SJCRH30 (cell line): ENCODE measurements around the gene PRPSAP2. TPM values are rescaled to one million over a fixed set of nuclear protein-coding genes. Genes with fewer than 3 reads are reported as not detected.
"Not testable (repeated sequence)": the region's sequence is repeated elsewhere in the genome, so short reads cannot be mapped to it uniquely, and the experiment has no call there.

Source experiments
- DNase-seq, 2 experiments: peaks; one replicate each; pipeline ENCODE4 v3.0.0-alpha.2; 2015 to 2020
- H3K27ac ChIP-seq: fragments of 250-450 bp; sonication (Bioruptor Pico); 2 replicates; pipeline ENCODE4 v1.5.1; 2020; ENCODE audit warnings: mild to moderate bottlenecking, moderate library complexity
- H3K27me3 ChIP-seq: fragments of 250-450 bp; sonication (Bioruptor Pico); 2 replicates; pipeline ENCODE4 v1.5.1; 2020; ENCODE audit warnings: mild to moderate bottlenecking, moderate library complexity
- H3K36me3 ChIP-seq: fragments of 250-450 bp; sonication (Bioruptor Pico); 2 replicates; pipeline ENCODE4 v1.5.1; 2020; ENCODE audit warnings: mild to moderate bottlenecking, moderate library complexity
- H3K4me1 ChIP-seq: fragments of 250-450 bp; sonication (Bioruptor Pico); 2 replicates; pipeline ENCODE4 v1.5.1; 2020; ENCODE audit warnings: mild to moderate bottlenecking, moderate library complexity
- H3K4me3 ChIP-seq: fragments of 250-450 bp; sonication (Bioruptor Pico); 2 replicates; pipeline ENCODE4 v1.5.1; 2020; ENCODE audit warnings: mild to moderate bottlenecking, moderate library complexity
- H3K9me3 ChIP-seq: fragments of 250-450 bp; sonication (Bioruptor Pico); replicated peaks from 2 replicates; pipeline ENCODE4 v1.5.1; 2020; ENCODE audit warnings: mild to moderate bottlenecking, moderate library complexity
- total RNA-seq: library from RNA; depleted of rRNA; stranded (reverse); fragments of >200 nt; shearing (Covaris generic); gene quantifications from 2 replicates; pipeline ENCODE4 v1.2.3, GENCODE V29; 2014

PRPSAP2 gene
- total RNA-seq, 1 experiment from 2014 or later, result 187 TPM

GRCh38 chr17:18916816-18917500 lies 59.0 kb downstream of the PRPSAP2 start:
- Histone ChIP-seq H3K36me3 (peaks cover 59% of the 10 kb centered on the region), H3K27ac (no peak overlapping the region), H3K9me3 (no peaks in the 10 kb centered on the region), H3K4me1 (peaks cover 14% of the 10 kb centered on the region), H3K27me3 (no peaks in the 10 kb centered on the region), H3K4me3 (no peak overlapping the region)
- no peak for DNase-seq

DNA sequence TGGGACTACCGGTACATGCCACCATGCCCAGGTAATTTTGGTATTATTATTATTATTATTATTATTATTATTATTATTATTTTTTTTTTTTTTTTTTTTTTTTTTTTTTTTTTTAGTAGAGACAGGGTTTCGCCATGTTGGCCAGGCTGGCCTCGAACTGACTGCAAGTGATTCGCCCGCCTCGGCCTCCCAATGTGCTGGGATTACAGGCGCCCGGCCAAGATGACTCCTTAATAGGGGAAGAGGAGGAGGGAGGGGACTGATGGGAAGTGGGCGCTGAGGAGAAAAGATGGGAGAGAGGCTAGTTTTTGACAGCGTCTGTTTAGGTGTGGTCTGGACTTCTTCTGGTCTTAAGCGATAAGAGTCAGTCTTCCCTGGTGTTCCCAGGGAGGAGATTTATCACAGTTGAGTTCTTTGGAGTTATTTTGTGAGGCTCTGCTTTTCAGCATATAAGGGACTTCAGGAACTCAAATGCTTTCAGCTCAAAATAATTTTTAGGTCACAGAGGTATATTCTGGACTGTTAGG lies 59.6 kb downstream of the PRPSAP2 start:
- no peak for DNase-seq
- no peaks in the 10 kb centered on the region for H3K9me3 ChIP-seq
- H3K4me3 ChIP-seq, result no peak overlapping the region
- H3K4me1 ChIP-seq, result peaks cover 14% of the 10 kb centered on the region
- peaks cover 54% of the 10 kb centered on the region for H3K36me3 ChIP-seq
- no peak overlapping the region for H3K27ac ChIP-seq
- H3K27me3 ChIP-seq, result no peaks in the 10 kb centered on the region

DNA sequence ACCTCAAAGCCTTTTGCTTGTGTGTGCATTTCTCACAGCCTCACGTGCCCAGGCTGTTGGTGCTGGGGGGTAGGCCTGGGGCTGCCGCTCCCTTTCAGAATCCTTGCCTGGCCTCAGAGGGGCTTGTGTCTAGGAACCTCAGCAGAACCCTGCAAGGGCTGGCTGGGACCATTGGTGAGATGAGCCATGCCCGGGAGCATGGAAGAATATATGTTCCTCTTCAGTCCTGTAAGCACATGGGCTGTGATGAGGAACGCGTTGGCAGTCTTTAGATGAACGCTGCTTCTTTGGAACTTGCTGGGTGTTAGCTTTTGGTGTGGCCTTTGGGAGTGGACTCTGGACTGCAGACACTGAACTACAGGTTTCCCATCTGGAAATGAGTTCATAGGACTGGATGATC lies 62.0 kb downstream of the PRPSAP2 start:
- Histone ChIP-seq H3K36me3 (peaks cover 52% of the 10 kb centered on the region), H3K27me3 (no peaks in the 10 kb centered on the region), H3K4me3 (no peak overlapping the region), H3K27ac (no peak overlapping the region), H3K4me1 (peaks cover 14% of the 10 kb centered on the region), H3K9me3 (no peaks in the 10 kb centered on the region)
- DNase-seq, result no peak

- peak in 1 of 2 experiments; percentile 48 for DNase-seq
- Histone ChIP-seq H3K27ac (peak overlapping the region; percentile 3; the same call in 1 of the 2 replicates), H3K36me3 (peaks cover 49% of the 10 kb centered on the region), H3K9me3 (no peaks in the 10 kb centered on the region), H3K4me3 (no peak overlapping the region), H3K4me1 (peaks cover 14% of the 10 kb centered on the region), H3K27me3 (no peaks in the 10 kb centered on the region)
These were observed 63.0 kb downstream of the PRPSAP2 start for GRCh38 chr17:18920911-18921441.

DNA sequence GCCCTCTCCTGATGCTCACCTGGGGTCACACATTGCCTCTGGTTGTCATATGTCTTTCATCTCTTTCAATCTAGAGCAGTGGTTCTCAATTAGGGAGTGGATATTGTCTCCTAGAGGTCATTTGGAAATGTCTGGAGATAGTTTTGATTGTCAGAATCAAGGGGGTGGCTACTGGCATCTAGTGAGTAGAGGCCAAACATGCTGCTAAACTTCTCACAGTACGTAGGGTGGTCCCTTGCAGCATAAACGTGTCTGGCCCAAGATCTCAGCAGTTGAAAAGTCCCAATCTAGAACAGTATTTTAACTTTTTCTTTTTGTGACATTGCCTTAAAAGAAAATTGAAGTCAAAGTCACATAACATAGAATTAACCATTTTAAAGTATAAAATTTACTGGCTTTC lies 63.6 kb downstream of the PRPSAP2 start:
- Histone ChIP-seq H3K27ac (no peak overlapping the region; the same call in 1 of the 2 replicates), H3K4me1 (peaks cover 14% of the 10 kb centered on the region), H3K36me3 (peaks cover 47% of the 10 kb centered on the region), H3K27me3 (no peaks in the 10 kb centered on the region), H3K4me3 (no peak overlapping the region), H3K9me3 (no peaks in the 10 kb centered on the region)
- no peak for DNase-seq

DNA sequence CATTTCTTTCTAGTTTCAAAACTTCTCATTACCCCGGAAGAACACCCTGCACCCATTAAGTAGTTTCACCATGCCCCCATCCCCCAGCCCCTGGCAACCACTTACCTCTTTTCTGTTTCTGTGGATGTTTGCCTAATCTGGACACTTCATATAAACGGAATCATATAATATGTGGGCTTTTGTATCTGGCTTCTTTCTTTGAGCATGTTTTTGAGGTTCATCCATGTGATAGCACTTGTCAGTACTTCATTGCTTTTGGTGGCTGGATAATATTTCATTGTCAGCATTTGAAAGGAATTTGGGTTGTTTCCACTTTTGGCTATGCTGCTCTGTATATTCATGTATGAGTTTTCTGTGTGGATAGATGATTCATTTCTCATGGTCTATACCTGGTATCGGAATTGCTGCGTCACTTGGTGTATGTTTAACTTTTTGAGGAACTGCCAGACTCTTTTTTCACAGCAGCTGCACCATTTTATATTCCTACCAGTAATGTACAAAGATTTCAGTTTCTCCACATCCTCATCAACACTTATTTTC lies 64.1 kb downstream of the PRPSAP2 start:
- no peak overlapping the region for H3K4me3 ChIP-seq
- no peak overlapping the region for H3K27ac ChIP-seq
- H3K27me3 ChIP-seq, result no peaks in the 10 kb centered on the region
- no peaks in the 10 kb centered on the region for H3K9me3 ChIP-seq
- peaks cover 14% of the 10 kb centered on the region for H3K4me1 ChIP-seq
- H3K36me3 ChIP-seq, result peaks cover 42% of the 10 kb centered on the region
- DNase-seq, result no peak

- peaks cover 14% of the 10 kb centered on the region for H3K4me1 ChIP-seq
- not testable (repeated sequence) for H3K9me3 ChIP-seq, H3K27me3 ChIP-seq, H3K4me3 ChIP-seq, H3K27ac ChIP-seq, DNase-seq
- H3K36me3 ChIP-seq, result peaks cover 45% of the 10 kb centered on the region
These were observed 64.7 kb downstream of the PRPSAP2 start for GRCh38 chr17:18922596-18922995.

- no peaks in the 10 kb centered on the region for H3K9me3 ChIP-seq
- no peak overlapping the region for H3K27ac ChIP-seq
- no peaks in the 10 kb centered on the region for H3K27me3 ChIP-seq
- peaks cover 14% of the 10 kb centered on the region for H3K4me1 ChIP-seq
- H3K36me3 ChIP-seq, result peaks cover 51% of the 10 kb centered on the region
- DNase-seq, result no peak
- H3K4me3 ChIP-seq, result no peak overlapping the region
These were observed 67.3 kb downstream of the PRPSAP2 start for GRCh38 chr17:18925187-18925586.

GRCh38 chr17:18928628-18929125 lies 70.7 kb downstream of the PRPSAP2 start:
- H3K4me3 ChIP-seq, result no peak overlapping the region
- no peaks in the 10 kb centered on the region for H3K27me3 ChIP-seq
- no peak for DNase-seq
- H3K36me3 ChIP-seq, result peaks cover 65% of the 10 kb centered on the region
- no peak overlapping the region for H3K27ac ChIP-seq
- no peaks in the 10 kb centered on the region for H3K4me1 ChIP-seq
- H3K9me3 ChIP-seq, result no peaks in the 10 kb centered on the region

GRCh38 chr17:18932360-18933055 lies 74.6 kb downstream of the PRPSAP2 start:
- Histone ChIP-seq H3K27ac (no peak overlapping the region), H3K4me3 (no peak overlapping the region), H3K36me3 (peaks cover 41% of the 10 kb centered on the region), H3K4me1 (no peaks in the 10 kb centered on the region), H3K9me3 (no peaks in the 10 kb centered on the region), H3K27me3 (no peaks in the 10 kb centered on the region)
- no peak for DNase-seq

DNA sequence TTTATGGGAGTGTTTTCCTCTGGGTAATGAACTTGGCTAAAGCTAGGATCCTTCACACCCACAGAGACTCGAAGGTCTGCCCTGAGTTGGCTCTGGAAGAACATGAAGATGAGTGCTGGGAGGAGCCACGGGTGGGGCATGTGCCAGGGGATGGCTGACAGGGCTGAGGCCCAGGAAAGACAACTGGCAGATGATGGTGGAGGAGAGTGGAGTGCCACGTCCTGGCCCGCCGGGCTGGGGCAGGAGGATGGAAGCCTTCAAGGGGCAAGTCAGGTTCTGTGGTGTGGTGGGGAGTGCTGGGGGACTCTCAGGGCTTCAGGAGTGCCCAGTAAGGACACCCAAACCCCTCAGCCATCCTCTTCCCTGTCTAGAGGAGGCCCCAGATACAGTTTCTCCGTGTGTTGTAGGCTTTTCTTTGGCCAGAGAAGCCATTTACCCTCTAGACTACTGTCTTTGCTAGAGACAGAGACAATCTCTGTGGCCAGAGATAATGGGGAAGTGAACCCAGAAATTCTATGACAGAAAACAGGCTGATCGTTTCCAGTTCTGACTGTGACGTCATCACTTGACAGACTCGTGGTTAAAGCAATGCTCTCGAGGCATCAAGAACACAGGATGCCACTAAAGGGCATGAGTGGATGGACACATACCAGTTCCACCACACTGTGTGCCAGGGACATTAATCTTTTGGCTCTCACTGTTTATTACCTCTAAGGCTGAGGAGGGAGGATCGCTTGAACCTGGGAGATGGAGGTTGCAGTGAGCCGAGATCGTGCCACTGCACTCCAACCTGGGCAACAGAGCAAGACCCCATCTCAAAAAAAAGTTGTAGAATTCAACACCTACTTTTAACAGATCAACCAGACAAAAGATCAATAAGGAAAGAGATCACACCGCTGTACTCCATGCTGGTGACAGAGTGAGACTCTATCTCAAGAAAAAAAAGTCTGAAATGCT lies 75.4 kb downstream of the PRPSAP2 start:
- peaks cover 36% of the 10 kb centered on the region for H3K36me3 ChIP-seq

DNA sequence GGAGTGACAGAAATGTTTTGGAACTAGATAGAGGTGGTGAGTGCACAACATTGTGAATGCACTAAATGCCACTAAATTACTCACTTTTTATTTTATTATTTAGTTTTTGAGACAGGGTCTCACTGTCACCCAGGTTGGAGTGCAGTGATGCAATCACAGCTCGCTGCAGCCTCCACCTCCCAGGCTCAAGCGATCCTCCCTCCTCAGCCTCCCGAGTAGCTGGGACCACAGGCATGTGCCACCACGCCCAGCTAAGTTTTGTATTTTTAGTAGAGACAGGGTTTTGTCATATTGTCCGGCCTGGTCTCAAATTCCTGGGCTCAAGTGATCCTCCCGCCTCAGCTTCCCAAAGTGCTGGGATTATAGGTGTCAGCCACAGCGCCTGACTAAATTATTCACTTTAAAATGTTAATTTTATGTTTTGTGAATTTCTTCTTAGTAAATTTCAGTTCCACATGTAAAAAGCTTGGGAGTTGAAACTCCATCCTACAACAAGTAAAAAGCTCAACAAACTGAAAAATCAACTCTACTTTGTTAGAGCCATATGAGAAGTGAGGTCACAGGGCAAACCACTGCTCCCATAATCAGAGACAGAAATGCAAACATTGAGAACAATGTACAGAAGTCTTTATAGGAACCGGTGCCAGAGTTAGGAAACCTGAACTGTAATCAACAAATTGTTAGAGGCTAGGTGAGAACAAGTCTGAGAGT lies 80.2 kb downstream of the PRPSAP2 start:
- Histone ChIP-seq H3K4me1 (no peaks in the 10 kb centered on the region), H3K27me3 (no peaks in the 10 kb centered on the region), H3K4me3 (no peak overlapping the region), H3K27ac (no peak overlapping the region), H3K9me3 (no peaks in the 10 kb centered on the region; the same call in 1 of the 2 replicates), H3K36me3 (no peaks in the 10 kb centered on the region)
- DNase-seq, result no peak

More for the DNA sequence above, 75.4 kb downstream of the PRPSAP2 start:
- Histone ChIP-seq H3K27ac (no peak overlapping the region), H3K4me1 (no peaks in the 10 kb centered on the region), H3K27me3 (no peaks in the 10 kb centered on the region), H3K9me3 (no peaks in the 10 kb centered on the region), H3K4me3 (no peak overlapping the region)
- no peak for DNase-seq

- H3K27me3 ChIP-seq, result no peaks in the 10 kb centered on the region
- H3K4me3 ChIP-seq, result no peak overlapping the region
- DNase-seq, result no peak
- no peaks in the 10 kb centered on the region; the same call in 1 of the 2 replicates for H3K9me3 ChIP-seq
- no peak overlapping the region for H3K27ac ChIP-seq
- H3K36me3 ChIP-seq, result no peaks in the 10 kb centered on the region
- H3K4me1 ChIP-seq, result no peaks in the 10 kb centered on the region
These were observed 80.7 kb downstream of the PRPSAP2 start for GRCh38 chr17:18938692-18939023.
